HG02623 (cell line): ENCODE results near the gene DDX10.

ENCODE experiments used
- ATAC-seq: cut with Tn5 transposase; IDR thresholded peaks from one replicate; pipeline ENCODE4 v1.9.1; 2021; ENCODE audit warnings: moderate library complexity; ENCODE audit not compliant: unreplicated experiment

The DDX10 gene

DNA sequence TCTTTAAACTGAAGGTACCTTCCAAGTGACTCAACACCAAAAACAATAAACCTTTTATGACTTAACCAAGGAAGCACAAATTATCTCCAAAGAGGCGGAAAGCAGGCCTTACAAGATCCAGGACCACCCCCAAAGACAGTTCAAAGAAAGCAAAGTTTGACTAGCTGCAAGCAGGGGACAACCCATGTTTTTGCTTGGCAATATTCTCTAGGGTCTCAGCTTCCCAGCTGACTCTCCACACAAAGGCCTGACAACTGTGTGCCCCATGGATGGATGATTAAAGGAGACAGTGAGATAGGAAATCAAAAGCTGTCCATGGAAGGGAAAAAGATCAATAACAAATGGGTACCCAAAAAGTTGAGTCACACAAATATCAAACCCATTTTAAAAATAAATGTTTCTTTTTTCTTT lies 232.2 kb downstream of the DDX10 start:
- no peak for ATAC-seq

DNA sequence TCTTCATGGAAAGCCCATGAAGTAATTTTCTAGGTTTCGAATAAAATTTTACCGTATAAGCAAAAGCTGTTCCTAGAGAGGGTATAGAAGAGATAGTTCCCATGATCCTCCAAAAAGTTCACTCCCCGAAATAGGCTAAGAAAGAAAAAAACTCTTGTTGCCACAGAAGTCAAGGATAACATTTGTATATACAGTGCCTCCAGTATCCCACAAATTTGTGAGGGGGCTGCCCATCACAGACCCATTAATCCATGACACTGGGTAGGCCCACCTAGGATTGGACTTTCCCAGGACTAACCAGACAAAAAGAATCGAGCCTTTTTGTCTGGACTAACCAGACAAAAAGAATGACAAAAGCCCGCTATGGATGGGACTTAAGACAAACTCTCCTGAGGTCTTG lies 233.0 kb downstream of the DDX10 start:
- ATAC-seq = no peak

DNA sequence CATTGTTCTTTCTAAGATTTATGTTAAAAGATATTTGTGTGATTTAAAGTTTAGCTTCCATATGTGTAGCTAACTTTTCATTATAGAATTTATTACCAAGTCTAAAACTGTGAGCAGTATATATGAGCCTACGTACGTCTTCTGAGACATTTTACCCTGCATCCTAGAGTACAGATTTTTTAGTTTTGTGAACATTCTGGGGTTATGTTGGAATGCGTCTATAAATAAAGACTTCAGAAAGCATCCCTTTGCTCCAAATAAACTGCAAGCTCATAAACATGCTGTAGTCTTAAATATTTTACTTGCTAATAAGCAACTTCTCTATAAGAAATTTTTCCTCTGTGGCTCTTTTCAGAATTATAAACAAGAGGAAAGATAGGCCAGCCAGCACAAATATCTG lies 236.5 kb downstream of the DDX10 start:
- no peak for ATAC-seq

DNA sequence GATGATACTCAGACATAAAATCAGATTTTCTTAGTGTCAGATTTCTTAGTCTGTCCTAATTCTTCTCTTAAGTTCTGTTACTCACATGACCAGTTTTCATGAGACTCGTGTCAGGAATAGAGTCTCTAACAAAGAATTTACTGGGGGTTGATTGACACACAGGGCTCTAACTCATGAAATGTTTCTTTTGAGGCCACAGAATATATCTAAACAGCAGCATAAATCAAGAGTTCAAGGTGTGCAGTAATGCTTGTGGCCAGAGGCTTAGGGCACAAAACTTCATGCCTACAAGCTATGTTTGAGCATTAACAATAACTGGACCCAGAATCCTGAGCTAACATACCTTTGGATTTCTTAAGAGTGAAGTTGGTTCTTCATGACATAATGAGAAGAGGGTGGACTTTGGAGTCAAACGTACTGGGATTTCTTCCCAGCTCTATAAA lies 237.2 kb downstream of the DDX10 start:
- ATAC-seq = no peak

DNA sequence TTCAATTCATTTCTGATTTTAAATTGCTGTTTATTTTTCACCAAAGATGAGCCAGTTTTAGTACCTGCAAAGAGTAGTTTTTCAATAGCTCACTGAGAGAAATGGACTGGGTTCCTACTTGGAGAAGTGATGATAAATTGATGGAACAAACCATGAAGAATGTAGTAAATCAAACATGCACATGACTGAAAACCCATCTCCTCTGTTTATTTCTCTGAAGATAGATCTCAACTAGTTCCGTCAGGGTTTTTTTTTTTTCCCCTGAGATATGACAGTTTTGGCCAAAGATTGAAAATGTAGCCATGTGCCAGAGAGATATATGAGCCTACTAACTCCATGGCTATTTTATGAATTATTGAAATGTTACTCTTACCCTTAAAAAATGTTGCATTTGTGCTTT lies 239.6 kb downstream of the DDX10 start:
- ATAC-seq = no peak

DNA sequence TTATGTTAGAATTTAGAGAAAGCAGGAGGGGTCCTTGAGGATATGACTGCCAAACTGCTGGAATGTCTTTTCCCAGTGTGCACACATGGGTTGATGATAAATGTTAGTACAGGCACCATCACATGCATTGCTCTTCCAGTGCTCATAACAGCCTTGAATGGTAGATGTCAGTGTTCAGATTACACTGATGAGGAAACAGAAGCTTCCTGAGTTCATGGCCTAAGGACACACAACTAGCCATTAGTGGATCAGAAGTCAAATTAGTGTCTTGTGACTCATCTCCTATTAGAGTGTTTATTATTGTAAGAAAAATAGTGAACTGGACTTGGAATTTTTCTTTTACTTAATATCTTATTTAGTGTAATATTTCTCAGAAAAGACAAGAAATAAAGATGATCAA lies 241.5 kb downstream of the DDX10 start:
- ATAC-seq = no peak

DNA sequence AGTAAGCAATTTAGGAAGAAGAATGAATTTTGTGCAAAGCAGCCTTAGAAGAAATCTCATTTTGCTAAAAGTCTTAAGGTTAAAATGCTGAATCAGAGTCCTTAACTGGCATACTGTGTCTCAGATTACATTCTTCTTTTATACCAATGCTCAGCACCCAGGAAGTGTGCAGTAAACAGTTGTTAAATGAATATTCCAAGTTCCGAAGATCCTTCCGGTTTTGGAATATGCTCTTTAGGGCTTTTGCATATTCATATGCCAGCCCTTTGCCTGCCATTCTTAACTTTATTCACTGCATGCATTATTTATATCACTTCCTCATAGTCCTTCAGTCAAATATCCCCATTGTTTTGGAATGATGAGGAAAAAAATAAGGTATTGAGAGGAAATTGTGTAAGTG lies 242.0 kb downstream of the DDX10 start:
- ATAC-seq = no peak

DNA sequence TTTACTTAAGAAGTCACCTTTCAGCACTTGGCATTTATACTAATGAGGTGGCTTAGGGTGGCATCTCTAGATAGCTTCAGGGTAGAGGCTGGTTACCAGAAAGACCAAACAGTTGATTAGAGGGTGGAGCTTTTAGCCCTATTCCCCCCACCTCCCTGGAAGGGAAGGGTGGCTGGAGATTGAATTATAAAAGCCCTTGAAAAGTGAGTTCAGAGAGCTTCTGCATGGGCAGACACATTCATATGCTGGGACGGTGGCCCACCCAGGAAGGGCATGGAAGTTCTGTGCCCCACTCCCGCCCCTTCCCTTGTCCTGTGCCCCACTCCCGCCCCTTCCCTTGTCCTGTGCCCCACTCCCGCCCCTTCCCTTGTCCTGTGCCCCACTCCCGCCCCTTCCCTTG lies 244.2 kb downstream of the DDX10 start:
- ATAC-seq = no peak

DNA sequence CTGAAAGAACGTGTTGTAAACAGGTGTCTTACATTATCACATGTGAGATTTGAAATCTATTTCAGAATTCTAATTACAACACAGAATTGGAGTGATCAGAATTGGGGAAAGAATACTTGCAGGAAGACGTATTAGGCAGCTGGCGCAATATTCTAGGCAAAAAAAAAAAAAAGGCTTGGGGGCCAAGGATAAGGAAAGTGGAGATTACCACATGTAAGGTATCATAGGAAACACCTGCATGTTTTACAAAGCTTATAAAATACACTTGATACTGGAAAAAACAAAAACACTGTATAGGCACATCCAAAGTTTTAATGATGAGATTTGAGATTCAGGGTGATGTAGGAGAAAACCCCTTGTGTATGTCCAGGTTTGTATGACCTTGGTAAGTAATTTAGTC lies 245.1 kb downstream of the DDX10 start:
- ATAC-seq = no peak

DNA sequence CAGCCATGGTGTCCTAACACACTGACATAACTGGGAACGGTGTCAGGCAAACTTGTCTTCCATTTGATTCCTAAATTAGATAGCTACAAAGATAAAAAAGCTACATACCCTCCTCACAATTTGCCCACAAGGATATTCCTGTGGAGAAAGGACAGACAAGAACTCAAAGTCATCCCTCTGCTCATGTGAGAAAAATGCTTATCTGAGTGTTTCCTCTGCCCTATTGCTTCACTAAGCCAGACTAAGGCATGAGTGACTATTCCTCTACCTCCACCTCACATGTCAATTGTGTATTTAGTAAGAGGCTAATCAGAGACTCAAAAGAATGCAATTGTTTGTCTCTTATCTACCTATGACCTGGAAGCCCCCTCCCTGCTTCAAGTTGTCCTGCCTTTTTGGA lies 247.7 kb downstream of the DDX10 start:
- no peak for ATAC-seq

DNA sequence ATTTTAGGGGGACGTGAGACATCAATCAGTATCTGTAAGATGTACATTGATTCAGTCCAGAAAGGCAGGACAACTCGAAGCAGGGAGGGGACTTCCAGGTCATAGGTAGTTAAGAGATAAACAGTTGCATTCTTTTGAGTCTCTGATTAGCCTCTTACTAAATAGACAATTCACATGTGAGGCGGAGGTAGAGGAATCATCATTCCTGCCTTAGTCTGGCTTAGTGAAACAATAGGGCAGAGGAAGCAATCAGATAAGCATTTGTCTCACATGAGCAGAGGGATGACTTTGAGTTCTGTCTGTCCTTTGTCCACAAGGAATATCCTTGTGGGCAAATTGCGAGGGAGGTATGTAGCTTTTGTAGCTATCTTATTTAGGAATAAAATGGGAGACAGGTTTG lies 248.3 kb downstream of the DDX10 start:
- no peak for ATAC-seq

DNA sequence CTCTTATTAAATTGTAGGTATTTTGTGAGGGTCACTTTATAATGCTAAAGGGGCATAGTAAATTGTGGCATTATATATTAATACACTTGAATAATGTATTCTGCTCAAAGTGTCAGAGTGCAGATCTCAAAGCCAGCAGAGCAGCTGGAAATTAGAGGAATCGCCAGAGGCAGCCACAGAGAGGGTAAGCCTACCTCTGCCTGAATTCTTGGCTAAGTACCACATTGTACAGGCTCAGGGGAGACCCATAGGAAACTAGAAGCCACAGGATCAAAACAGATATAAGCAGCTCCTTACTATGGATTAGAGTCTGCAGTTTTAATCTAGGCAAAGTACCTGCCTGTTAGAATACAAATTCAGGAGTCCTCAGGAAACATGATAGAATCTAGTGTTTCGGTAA lies 249.3 kb downstream of the DDX10 start:
- ATAC-seq = no peak

DNA sequence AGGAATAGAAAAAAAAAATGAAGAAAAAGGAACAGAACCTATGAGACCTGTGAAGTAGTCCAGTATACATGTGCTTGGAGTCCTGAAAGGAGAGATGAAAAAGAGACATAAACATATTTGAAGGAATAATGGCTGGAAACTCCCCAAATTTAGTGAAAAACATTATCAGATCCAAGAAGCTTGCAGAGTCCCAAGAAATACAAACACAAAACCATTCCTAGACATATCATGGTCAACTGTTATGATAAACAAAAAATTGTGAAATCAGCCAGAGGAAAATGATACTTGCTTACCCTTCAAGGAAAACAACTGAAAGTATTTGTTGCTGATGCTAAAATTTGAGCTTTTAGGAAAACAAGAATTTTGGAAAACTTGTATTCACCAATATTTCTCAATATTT lies 250.1 kb downstream of the DDX10 start:
- no peak for ATAC-seq

DNA sequence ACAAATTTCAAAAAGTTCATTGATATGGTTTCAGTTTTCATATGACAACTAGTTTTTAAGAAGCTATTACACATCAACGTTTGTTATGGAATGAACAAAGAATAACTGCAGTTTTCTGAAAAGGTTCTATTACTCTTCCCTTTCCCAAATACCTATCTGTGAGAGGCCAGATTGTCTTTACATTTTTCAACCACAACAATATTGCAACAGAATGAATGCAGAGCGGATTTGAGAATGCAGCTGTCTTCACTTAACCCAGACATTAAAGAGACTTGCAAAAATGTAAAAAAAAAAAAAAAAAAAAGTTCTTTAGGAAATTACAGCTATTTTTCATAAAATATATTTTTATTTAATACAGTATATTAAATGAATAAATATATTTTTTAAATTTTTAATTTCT lies 250.8 kb downstream of the DDX10 start:
- ATAC-seq = no peak

DNA sequence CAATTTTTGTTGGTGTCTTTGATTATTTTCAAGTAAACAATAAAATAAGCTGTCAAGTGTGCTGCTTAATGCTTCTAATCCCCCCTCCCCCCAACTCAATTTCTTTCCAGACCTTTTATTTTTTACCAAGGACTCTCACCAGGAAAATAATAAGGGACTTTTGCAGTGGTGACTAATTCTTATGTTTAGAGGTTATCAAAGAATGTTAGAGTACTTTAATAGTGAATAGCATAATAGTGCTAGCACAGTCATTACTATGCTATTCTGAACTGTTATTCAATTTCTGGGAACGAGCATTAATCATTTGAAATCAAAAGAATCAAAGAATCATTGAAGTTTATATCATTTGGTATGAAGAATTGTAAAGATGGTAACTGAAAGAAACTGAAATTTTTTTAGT lies 251.4 kb downstream of the DDX10 start:
- ATAC-seq = no peak

DNA sequence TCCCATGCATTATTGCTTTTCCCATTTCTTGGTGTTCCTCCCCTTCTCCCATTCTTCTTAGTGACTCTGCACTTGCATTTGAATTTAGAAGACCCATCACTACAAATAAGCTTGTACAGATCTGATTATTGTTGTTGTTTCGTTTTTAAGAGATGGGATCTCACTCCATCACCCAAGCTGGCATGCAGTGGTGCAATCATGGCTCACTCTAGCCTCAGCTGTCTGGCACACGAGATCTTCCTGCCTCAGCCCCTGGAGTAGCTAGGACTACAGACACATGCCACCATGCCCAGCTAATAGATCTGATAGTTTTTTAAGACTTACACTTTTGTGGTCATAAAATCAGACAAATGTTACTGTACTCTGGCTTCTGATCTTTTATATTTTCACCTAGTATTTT lies 252.1 kb downstream of the DDX10 start:
- ATAC-seq = no peak

DNA sequence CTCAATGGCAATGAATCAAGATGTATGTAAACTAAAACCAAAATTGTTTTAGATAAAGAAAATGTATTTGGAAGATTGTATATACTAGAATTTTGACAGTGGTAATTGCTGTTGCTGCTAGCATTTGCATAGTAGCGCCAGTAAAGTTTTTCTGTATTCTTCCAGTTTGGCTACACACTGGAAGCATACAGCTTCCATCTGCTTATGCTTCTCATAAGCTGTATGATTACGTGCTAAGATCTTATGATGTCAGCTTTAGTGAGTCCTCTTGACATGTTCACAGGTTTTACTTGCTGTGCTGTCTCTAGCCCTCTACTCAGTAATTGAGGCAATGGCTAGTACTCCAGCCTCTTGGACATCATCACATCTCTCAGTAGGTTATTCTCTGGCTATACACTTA lies 256.3 kb downstream of the DDX10 start:
- no peak for ATAC-seq

DNA sequence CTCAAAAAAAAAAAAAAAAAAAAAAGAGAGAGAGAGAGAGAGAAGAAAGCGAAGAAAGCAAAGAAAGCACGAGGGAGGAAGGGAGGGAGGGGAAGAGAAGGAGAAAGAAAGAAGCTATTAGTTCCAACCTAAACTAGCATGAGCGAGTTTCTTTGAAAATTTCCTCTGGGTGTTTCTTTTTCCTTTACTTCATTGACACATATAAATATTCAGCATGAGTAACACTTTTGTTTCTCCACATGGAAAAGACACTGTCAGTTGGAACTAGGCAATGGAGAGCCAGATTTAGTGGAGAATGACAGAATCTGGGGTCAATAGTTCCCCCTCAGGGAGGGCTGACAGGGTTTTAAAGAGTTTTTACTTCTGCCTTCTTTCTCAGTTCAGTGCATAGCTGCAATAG lies 257.4 kb downstream of the DDX10 start:
- no peak for ATAC-seq

DNA sequence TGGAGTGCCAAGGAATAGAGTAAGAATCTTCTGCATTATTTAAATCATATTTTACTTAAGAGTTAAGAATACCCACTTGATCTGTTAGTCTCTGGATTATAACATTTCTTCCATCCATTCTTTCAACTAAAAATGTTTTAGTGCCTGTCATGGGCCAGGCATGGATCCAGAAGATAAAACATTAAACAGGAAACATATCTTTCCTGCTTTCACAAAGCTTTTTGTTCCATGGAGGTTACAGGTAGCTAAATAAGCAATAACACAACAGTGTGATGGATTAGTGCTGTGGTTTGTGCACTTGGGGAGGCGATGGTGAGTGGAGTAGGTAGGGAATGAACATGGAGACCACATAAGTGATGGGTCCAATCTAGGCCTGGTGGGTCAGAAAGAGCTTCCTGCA lies 258.5 kb downstream of the DDX10 start:
- ATAC-seq = no peak

DNA sequence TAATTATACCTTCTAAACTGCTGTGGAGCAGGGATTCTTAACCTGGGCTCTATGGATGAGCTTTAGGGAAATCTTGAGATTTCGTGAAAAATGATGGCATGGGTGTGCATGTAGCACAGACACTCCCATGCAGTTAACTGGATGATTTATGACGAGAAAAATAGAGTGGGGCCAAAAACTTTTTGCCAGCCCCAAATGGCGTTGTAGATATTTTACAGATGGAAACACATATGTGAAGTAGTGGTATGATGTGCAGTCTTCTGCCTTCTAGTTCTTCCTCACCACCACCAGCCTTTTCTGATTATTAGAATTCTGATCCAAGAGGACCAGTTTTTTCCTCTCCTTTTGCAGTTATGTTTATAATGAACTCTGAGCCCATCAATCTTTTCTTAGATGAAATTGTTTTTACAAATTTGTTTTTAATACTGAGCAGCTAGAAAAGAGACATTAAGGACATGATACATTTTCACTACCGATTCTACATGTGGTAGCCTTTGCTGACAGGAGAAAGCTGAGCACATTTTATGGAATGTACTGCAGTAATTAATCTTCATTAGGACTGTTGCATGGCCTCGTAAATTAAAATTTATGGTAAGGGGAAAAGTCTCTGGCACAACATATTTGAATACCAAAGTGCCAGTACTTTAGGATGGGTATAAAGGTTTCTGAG lies 261.4 kb downstream of the DDX10 start:
- no peak for ATAC-seq

DNA sequence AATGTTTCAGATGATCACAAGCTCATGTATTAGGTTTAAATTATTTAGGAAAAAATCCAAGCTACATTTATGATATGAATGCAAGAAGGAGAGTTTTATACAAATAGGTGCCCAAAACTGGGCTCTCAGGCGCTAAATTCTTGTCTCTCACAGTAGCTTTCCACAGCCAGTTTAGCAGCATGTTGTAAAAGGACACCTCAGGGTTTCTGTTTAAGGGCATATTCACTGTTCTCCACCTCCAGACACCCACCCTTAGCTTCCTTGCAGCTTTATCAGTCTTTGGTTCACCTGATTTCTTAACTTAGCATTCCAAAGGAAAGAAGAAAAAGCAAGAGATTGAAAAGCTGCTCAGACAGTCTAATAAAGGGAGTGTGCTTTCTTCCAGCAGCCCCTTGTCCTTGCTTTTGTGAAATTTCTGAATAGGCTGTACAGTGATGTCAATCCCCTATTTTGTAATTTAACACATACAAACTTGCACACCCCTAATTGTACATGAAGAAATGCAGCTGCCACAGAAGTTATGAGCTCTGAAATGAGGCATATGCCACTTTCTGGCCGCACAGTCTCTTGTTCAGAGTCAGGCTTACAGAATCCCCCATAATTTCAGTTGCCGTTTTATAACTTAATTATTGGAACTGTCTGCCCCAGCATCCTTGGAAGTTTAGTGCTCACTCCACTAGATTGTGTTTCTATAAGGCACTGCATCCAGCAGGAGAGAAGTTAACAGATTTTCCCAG lies 262.1 kb downstream of the DDX10 start:
- no peak for ATAC-seq

DNA sequence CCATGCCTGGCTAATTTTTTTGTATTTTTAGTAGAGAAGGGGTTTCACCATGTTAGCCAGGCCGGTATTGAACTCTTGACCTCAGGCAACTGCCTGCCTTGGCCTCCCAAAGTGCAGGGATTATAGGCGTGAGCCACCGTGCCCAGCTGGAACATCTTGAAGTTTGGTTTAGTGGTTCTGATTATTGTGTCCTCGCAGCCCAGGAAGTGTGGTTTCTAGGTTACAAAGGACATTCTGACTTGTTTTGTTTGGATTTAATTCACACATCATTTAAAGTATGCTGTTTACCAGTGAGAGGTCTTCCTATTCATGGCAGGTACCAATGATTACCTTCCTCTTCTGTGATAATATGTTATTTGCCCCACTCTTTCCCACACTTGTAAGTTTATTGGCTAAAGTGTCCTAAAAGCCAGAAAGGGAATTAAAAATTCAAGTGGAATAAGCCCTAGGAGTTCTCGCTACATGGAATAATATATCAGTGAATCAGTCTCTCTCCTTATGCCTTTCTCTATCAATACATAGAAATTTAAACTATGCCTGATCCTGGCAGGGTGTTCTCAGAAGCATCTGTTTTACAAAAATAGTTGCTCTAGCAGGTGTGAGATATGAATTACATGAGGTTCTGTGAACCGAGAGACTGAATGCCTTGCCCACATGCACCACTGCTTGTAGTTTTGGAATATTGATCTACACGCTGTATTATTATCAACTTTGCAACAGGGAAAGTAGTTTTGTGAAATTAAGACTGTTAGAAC lies 263.1 kb downstream of the DDX10 start:
- ATAC-seq = no peak
